Effector memory CD4-positive, alpha-beta T cell (primary cell): ENCODE measurements around the gene FAM162A.
"Not testable (repeated sequence)": the region's sequence is repeated elsewhere in the genome, so short reads cannot be mapped to it uniquely, and the experiment has no call there.

Experiments used
- DNase-seq, 3 donors: peaks; one replicate each; pipeline ENCODE4 v3.0.0-alpha.2; 2020
- H3K27ac ChIP-seq: 2 replicates; pipeline ENCODE4 v1.7.0; 2013; ENCODE audit warnings: mild to moderate bottlenecking, low read length, moderate library complexity; ENCODE audit not compliant: insufficient read depth, poor library complexity, severe bottlenecking
- H3K27me3 ChIP-seq: replicated peaks from 2 replicates; pipeline ENCODE4 v1.7.0; 2013; ENCODE audit warnings: mild to moderate bottlenecking, low read length; ENCODE audit not compliant: insufficient read depth, control insufficient read depth, poor library complexity, severe bottlenecking
- H3K36me3 ChIP-seq: 2 replicates; pipeline ENCODE4 v1.7.0; 2013; ENCODE audit warnings: mild to moderate bottlenecking, low read length, moderate library complexity; ENCODE audit not compliant: control insufficient read depth, insufficient read depth
- H3K4me1 ChIP-seq: 2 replicates; pipeline ENCODE4 v1.7.0; 2013; ENCODE audit warnings: low read length, mild to moderate bottlenecking; ENCODE audit not compliant: control insufficient read depth, insufficient read depth, poor library complexity, severe bottlenecking
- H3K4me3 ChIP-seq: 2 replicates; pipeline ENCODE4 v1.7.0; 2013; ENCODE audit warnings: low read length, low read depth, mild to moderate bottlenecking; ENCODE audit not compliant: insufficient read depth, poor library complexity, severe bottlenecking
- H3K9me3 ChIP-seq: 2 replicates; pipeline ENCODE4 v1.7.0; 2013; ENCODE audit warnings: mild to moderate bottlenecking, low read length, moderate library complexity; ENCODE audit not compliant: control insufficient read depth

The FAM162A gene

DNA sequence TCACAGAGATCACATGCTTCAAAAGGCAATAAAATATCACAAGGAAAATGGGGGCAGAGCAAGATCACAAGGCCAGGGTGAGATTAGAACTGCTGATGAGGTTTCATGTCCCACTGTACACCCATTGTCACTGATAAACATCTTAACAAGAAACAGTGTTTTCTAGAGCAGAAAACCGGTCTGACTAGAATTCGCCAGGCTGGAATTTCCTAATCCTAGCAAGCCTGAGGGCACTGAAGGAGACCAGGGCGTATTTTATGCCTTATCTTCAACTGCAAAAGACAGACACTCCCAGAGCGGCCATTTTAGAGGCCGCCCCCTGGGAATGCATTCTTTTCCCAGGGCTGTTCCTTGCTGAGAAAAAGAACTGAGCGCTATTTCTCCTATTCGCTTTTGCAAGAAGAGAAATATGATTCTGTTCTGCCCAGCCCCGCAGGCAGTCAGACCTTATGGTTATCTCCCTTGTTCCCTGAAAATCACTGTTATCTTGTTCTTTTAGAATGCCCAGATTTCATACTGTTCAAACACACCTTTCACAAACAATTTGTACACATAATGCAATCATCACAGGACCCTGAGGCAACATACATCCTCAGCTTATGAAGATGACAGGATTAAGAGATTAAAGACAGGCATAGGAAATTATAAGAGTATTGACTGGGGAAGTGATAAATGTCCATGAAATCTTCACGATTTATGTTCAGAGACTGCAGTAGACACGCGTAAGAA is 59.9 kb downstream of the FAM162A start:
- H3K9me3 ChIP-seq, DNase-seq, H3K27ac ChIP-seq, H3K27me3 ChIP-seq, H3K4me1 ChIP-seq, H3K4me3 ChIP-seq: not testable (repeated sequence)
- H3K36me3 ChIP-seq = peaks cover 40% of the 10 kb centered on the region

GRCh38 chr3:122444491-122444887 is 60.5 kb downstream of the FAM162A start:
- not testable (repeated sequence) for H3K4me1 ChIP-seq, H3K27ac ChIP-seq, DNase-seq, H3K27me3 ChIP-seq, H3K4me3 ChIP-seq, H3K9me3 ChIP-seq
- H3K36me3 ChIP-seq = peaks cover 40% of the 10 kb centered on the region

DNA sequence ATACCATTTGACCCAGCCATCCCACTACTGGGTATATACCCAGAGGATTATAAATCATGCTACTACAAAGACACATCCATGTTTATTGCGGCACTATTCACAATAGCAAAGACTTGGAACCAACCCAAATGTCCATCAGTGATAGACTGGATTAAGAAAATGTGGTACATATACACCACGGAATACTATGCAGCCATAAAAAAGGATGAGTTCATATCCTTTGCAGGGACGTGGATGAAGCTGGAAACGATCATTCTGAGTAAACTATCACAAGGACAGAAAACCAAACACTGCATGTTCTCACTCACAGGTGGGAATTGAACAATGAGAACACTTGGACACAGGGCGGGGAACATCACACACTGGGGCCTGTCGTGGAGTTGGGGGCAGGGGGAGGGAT is 64.2 kb downstream of the FAM162A start:
- not testable (repeated sequence) for H3K9me3 ChIP-seq, H3K27ac ChIP-seq, H3K27me3 ChIP-seq, DNase-seq, H3K4me3 ChIP-seq, H3K4me1 ChIP-seq
- H3K36me3 ChIP-seq = peaks cover 48% of the 10 kb centered on the region

DNA sequence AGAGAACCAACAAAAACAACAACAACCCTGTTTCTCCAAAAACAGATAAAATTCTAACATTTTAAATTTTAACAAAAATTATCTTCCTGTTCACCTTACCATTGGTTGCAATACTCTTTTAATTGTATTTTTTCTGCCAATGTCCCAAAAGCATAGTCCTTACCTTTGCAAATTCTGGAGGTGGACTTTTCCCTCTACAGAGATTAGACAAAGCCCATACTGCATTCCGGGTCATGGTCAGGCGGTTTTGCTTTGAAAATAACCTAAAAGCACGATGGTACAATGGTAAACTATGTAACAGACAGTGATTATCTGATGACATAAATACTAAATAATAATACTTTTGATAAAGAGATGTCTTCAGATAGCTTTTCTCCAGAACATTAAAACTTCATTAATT is 67.4 kb downstream of the FAM162A start:
- Histone ChIP-seq H3K36me3 (peaks cover 41% of the 10 kb centered on the region), H3K27me3 (no peaks in the 10 kb centered on the region), H3K4me3 (no peak overlapping the region), H3K9me3 (no peaks in the 10 kb centered on the region), H3K4me1 (no peaks in the 10 kb centered on the region), H3K27ac (no peak overlapping the region)
- DNase-seq = no peak

GRCh38 chr3:122456074-122456473 is 72.1 kb downstream of the FAM162A start:
- no peak for DNase-seq
- Histone ChIP-seq H3K27me3 (no peaks in the 10 kb centered on the region), H3K4me3 (no peak overlapping the region), H3K27ac (no peak overlapping the region), H3K9me3 (no peaks in the 10 kb centered on the region), H3K4me1 (no peaks in the 10 kb centered on the region), H3K36me3 (peaks cover 45% of the 10 kb centered on the region)

DNA sequence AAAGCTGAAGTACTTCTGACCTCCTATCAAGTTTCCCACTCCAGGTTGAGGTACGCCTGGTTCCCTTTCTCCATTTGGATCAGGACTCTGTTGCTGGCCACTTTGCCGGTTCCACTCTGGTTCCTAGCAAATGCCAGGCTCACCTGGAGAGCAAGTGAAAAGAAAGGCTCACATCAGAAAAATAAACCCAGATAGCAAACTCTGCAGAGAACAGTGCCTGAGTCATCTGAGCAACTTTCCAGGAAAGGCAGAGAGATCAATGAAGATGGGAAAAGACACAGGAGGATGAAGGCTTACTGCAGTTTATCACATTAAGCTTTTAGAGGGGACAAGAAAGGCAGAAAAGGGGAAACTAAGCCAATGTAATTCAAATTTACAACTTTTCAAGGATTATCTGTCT is 73.7 kb downstream of the FAM162A start:
- H3K9me3 ChIP-seq = no peaks in the 10 kb centered on the region
- no peak overlapping the region for H3K27ac ChIP-seq
- no peaks in the 10 kb centered on the region for H3K4me1 ChIP-seq
- no peak overlapping the region for H3K4me3 ChIP-seq
- H3K27me3 ChIP-seq = no peaks in the 10 kb centered on the region
- peaks cover 42% of the 10 kb centered on the region for H3K36me3 ChIP-seq
- no peak for DNase-seq

GRCh38 chr3:122458992-122459391 is 75.0 kb downstream of the FAM162A start:
- no peaks in the 10 kb centered on the region for H3K4me1 ChIP-seq

DNA sequence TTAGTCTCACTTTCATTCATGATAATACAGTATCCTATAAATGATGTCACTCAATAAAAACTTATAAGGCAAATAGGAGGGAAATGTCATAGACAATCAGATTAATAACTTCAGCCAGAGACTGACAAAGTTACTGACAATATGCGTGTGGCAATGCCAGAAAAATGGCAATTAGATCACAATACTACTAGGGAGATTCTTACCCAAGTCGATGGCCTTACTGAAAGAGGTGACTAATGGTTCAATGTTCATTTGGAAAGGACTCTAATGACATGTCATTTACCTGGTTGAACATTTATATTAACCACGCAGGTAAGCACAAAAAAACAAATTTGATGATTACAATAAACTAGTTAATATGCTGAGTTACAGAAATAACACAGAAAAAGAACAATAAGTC is 77.8 kb downstream of the FAM162A start:
- H3K27ac ChIP-seq = no peak overlapping the region
- H3K4me3 ChIP-seq = no peak overlapping the region
- H3K4me1 ChIP-seq = no peaks in the 10 kb centered on the region
- peaks cover 53% of the 10 kb centered on the region for H3K36me3 ChIP-seq
- no peaks in the 10 kb centered on the region for H3K27me3 ChIP-seq
- H3K9me3 ChIP-seq = no peaks in the 10 kb centered on the region
- no peak for DNase-seq

More at GRCh38 chr3:122458992-122459391, 75.0 kb downstream of the FAM162A start:
- peaks cover 43% of the 10 kb centered on the region for H3K36me3 ChIP-seq
- H3K27me3 ChIP-seq = no peaks in the 10 kb centered on the region
- no peak overlapping the region for H3K27ac ChIP-seq
- no peak for DNase-seq
- H3K9me3 ChIP-seq = no peaks in the 10 kb centered on the region
- no peak overlapping the region for H3K4me3 ChIP-seq
